T-helper 1 cell treated with Interleukin-12 subunit alpha and Interleukin-12 subunit beta and Interleukin-4 antibody, amounts not matched to agents 30 μg/mL and 1 μg/mL, for 36 hours (primary cell): Measurements from ENCODE around the gene VSTM1.

Experiments used
- H3K27ac Mint-ChIP-seq: one replicate; pipeline ENCODE4 v1.8.0; 2021; ENCODE audit warnings: mild to moderate bottlenecking, mixed read lengths
- H3K27me3 Mint-ChIP-seq: one replicate; pipeline ENCODE4 v1.8.0; 2021; ENCODE audit warnings: low read depth, mixed read lengths
- H3K36me3 Mint-ChIP-seq: one replicate; pipeline ENCODE4 v1.8.0; 2021; ENCODE audit warnings: low read depth, mixed read lengths
- H3K4me1 Mint-ChIP-seq: one replicate; pipeline ENCODE4 v1.8.0; 2021; ENCODE audit warnings: low read depth, mixed read lengths
- H3K4me3 Mint-ChIP-seq: one replicate; pipeline ENCODE4 v1.8.0; 2021; ENCODE audit warnings: mild to moderate bottlenecking, moderate library complexity, mixed read lengths
- H3K9me3 Mint-ChIP-seq: one replicate; pipeline ENCODE4 v1.8.0; 2021; ENCODE audit warnings: mixed read lengths

The VSTM1 gene

DNA sequence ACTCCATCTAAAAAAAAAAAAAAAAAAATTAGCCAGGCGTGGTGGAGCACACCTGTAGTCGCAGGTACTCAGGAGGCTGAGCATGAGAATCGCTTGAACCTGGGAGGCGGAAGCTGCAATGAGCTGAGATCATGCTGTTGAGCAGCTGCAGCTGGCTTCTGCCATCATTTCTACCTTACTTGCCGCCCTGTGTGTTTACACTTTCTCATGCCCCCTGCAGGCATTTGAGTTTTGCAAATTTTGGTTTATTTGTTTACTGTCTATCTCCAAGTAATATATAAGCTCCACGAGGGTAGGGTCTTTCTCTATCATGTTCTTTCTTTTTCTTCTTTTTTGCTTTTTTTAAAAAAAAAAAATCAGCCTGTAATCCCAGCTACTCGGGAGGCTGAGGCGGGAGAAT lies 54.3 kb downstream of the VSTM1 start:
- no peak overlapping the region for H3K4me3 Mint-ChIP-seq
- peaks cover 3% of the 10 kb centered on the region for H3K27me3 Mint-ChIP-seq
- H3K4me1 Mint-ChIP-seq, result peaks cover 6% of the 10 kb centered on the region
- no peak overlapping the region for H3K27ac Mint-ChIP-seq
- no peaks in the 10 kb centered on the region for H3K9me3 Mint-ChIP-seq
- no peaks in the 10 kb centered on the region for H3K36me3 Mint-ChIP-seq

DNA sequence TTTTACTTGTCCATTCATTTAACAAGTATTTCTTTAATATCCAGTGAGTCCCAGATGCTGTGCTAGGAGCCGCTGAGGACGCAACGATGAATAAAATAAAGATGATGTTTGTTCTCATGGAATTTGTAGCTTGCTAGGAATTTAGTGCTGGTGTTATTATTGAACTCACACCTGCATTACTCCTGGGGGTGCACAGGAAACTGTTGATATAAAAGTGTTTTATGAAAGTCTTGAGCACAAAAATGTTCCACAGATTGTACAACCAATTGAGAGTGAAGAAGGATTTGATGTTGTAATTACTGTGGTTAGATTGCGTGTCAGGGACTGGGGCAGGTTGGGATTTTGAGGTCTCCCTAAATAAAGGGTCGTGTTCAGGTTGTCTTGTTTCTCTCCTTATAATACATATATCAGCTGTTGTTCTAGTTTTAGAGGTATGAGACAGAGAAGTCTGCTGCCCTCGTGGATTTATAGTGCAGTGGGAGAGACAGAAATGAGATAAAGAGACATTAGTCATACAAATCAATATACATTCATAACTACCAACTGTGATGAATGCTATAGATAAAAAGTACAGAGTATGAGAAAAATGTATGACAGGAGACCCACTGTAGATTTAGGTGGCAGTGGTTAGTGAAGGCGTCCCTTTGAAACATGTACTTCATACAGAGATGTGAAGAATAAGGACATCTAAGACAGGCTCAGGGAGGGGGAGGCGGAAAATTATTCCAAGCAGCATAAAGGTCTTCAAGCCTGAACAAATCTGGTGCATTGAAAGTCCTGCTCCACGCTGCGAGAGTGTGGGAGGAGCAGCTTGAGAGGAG lies 61.0 kb downstream of the VSTM1 start:
- H3K27me3 Mint-ChIP-seq, result peaks cover 6% of the 10 kb centered on the region
- no peaks in the 10 kb centered on the region for H3K36me3 Mint-ChIP-seq
- H3K4me3 Mint-ChIP-seq, result no peak overlapping the region
- H3K27ac Mint-ChIP-seq, result no peak overlapping the region
- H3K9me3 Mint-ChIP-seq, result no peaks in the 10 kb centered on the region
- no peaks in the 10 kb centered on the region for H3K4me1 Mint-ChIP-seq

DNA sequence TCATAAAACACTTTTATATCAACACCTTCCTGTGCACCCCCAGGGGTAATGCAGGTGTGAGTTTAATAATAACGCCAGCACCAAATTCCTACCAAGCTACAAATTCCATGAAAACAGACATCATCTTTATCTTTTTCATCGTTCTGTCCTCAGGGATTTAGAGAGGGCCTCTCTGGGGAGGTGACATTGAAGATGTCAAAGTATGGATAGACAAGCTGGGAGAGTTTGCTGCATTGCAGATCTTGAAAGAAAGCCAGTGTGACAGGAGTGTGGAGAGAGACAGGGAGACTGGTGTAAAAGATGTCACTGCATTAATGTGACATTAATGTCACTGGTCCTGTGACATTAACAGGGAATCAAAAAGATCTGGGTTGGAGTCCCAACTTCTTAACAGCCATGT lies 62.2 kb downstream of the VSTM1 start:
- H3K4me3 Mint-ChIP-seq, result no peak overlapping the region
- H3K4me1 Mint-ChIP-seq, result no peaks in the 10 kb centered on the region
- H3K36me3 Mint-ChIP-seq, result no peaks in the 10 kb centered on the region
- H3K27ac Mint-ChIP-seq, result no peak overlapping the region
- peaks cover 6% of the 10 kb centered on the region for H3K27me3 Mint-ChIP-seq
- H3K9me3 Mint-ChIP-seq, result no peaks in the 10 kb centered on the region

DNA sequence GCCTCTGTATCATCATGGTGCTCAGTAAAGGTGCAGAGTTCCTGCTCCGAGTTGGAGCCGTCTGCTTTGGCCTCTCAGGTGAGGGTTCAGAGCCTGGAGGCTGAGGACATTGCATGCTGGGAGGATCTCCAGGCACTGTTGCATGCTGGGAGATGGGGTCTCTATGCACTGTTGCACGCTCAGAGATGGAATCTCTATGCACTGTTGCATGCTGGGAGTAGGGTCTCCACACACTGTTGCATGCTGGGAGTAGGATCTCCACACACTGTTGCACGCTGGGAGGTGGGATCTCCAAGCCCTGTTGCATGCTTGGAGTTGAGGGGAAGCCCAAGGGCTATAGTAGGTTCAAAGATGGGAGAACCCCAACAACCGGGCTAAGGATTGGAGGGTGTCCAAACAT lies 64.0 kb downstream of the VSTM1 start:
- Mint-ChIP-seq H3K9me3 (no peaks in the 10 kb centered on the region), H3K4me3 (no peak overlapping the region), H3K27ac (no peak overlapping the region), H3K4me1 (no peaks in the 10 kb centered on the region), H3K27me3 (peaks cover 18% of the 10 kb centered on the region), H3K36me3 (no peaks in the 10 kb centered on the region)

DNA sequence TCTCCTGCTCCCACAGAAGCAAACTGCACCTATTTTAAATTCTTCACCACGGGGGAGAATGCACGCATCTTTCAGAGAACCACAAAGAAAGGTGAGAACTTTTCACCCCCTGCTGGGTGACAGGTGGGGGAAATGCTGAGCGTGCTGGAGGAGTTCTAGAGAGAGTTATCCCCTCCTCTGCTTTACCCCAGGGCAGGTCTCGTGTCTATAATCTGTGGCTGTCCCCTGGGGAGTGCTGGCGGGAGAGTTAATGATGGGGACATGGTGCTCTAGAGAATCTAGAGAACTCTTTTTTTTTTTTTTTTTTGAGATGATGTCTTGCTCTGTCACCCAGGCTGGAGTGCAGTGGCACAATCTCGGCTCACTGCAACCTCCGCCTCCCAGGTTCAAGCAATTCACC lies 65.5 kb downstream of the VSTM1 start:
- Mint-ChIP-seq H3K36me3 (no peaks in the 10 kb centered on the region), H3K27me3 (peaks cover 32% of the 10 kb centered on the region)

DNA sequence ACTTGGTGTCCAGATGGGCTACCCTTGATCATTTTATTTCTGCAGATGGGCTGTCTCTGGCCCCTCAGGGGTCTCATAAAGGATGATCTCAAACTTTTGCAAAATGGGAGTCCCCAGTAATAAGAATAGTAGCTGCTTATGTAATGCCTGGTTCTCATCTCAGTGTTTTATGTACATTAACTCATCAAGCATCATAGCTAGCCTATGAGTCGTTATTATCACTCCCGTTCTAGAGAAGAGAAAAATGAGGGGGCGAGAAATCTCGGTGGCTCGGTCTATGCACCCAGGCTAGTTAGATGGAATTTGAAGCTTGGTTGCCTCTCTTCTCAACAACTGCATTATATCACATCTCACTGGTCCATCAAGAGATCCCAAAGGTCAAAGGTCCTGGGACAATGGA lies 68.9 kb downstream of the VSTM1 start:
- Mint-ChIP-seq H3K4me1 (no peaks in the 10 kb centered on the region), H3K27ac (no peak overlapping the region), H3K4me3 (no peak overlapping the region), H3K36me3 (no peaks in the 10 kb centered on the region), H3K27me3 (peaks cover 35% of the 10 kb centered on the region), H3K9me3 (no peaks in the 10 kb centered on the region)

More for the DNA sequence above, 65.5 kb downstream of the VSTM1 start:
- Mint-ChIP-seq H3K4me1 (no peaks in the 10 kb centered on the region), H3K4me3 (no peak overlapping the region), H3K27ac (no peak overlapping the region), H3K9me3 (no peaks in the 10 kb centered on the region)

DNA sequence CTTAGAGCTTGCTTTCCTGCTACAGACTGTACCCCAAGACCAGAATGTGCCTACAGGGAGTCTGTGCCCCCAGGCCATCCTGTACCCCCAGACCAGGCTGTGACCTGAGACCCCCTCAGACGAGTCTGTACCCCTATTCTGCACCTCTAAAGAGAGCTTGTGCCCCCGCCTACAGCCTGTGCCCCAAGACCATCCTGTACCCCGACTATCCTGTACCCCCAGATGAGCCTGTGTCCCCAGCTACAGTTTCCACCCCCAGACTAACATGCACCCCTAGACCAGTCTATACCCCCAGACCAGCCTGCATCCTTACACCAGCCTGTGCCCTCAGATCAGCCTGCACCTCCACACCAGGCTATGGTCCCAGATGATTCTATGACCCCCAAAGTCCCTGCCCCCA lies 70.2 kb downstream of the VSTM1 start:
- no peaks in the 10 kb centered on the region for H3K4me1 Mint-ChIP-seq
- H3K27ac Mint-ChIP-seq, result no peak overlapping the region
- no peak overlapping the region for H3K4me3 Mint-ChIP-seq
- H3K27me3 Mint-ChIP-seq, result peaks cover 35% of the 10 kb centered on the region
- no peaks in the 10 kb centered on the region for H3K36me3 Mint-ChIP-seq
- no peaks in the 10 kb centered on the region for H3K9me3 Mint-ChIP-seq

DNA sequence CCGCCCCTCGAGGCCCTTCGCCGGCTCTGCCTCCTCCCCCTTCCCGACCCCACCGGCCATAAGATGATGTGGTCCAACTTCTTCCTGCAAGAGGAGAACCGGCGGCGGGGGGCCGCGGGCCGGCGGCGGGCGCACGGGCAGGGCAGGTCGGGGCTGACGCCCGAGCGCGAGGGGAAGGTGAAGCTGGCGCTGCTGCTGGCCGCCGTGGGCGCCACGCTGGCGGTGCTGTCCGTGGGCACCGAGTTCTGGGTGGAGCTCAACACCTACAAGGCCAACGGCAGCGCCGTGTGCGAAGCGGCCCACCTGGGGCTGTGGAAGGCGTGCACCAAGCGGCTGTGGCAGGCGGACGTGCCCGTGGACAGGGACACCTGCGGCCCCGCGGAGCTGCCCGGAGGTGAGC lies 70.9 kb downstream of the VSTM1 start:
- peaks cover 35% of the 10 kb centered on the region for H3K27me3 Mint-ChIP-seq
- no peaks in the 10 kb centered on the region for H3K36me3 Mint-ChIP-seq
- H3K4me1 Mint-ChIP-seq, result no peaks in the 10 kb centered on the region
- H3K27ac Mint-ChIP-seq, result no peak overlapping the region
- H3K9me3 Mint-ChIP-seq, result no peaks in the 10 kb centered on the region
- no peak overlapping the region for H3K4me3 Mint-ChIP-seq

DNA sequence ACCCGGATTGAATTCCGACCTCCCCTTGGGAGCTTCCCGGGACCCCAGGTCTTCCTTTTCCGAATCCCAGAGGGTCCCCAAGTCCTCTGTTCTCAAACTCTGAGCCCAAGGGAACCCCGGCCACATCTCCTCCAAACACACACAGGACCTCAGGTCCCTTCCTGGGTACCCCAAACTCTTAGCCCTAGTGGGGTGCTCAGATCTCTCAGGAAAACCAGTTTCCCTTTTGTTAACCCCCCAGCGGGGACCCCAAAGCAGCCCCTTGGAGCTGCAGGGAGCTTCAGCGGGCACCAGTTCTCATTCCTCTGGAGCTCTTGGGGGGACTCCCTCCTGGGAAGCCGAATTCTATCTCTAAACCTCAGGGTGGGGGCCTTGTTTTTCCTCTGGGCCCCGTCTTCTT lies 71.5 kb downstream of the VSTM1 start:
- H3K9me3 Mint-ChIP-seq, result no peaks in the 10 kb centered on the region
- no peaks in the 10 kb centered on the region for H3K36me3 Mint-ChIP-seq
- H3K4me3 Mint-ChIP-seq, result no peak overlapping the region
- H3K27ac Mint-ChIP-seq, result no peak overlapping the region
- no peaks in the 10 kb centered on the region for H3K4me1 Mint-ChIP-seq
- H3K27me3 Mint-ChIP-seq, result peaks cover 35% of the 10 kb centered on the region

DNA sequence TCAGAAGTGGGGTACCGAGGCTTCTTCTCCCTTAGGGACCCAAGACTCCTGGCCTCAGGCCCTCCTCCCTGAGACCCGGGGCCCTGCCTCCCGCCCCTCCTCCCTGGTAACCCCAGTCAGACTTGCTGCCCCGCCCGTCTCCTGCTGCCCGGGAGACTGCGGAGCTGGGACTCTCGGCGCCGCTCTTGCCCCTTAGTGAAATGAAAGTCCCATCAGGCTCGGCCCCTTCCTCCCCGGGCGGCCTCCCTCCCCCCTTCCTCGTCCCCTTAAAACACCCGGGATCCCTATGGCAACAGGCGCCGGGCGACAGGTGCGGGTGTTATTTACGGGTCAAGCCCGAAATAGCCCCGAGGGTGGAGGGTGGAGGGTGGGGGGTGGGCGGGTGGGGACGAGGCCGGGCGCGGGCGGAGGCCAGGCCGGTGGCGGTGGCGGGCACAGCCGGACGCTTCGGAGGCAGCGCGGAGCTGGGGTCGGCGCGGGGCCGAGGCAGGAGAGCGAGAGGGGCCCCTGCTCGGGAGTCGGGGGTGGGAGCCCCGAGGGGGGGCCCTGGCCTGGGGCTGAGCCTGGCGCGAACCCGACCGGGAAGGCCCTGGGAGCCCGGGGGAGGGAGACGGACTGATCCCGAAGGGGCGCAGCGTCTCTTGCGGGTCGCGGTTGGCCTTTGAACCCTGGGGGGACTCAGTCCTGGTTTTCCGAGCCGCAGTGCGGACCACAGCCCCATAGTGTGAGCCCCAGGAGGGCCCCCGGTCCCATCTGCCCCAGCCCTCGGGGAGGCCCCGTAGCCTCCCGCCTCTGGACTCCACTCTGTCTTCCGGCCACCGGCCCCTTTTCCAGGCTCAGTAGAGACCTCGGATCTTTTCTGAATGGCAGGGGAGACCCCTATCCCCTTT lies 72.2 kb downstream of the VSTM1 start, which contains the start of gene CACNG6:
TSS of gene CACNG6 (plus strand) at position 414 of the 890 bp plus-strand sequence. CDS start 1,241 bp downstream, outside the sequence.
- Mint-ChIP-seq H3K27ac (no peak within 1 kb of the TSS), H3K36me3 (no peaks in the 10 kb centered on the region), H3K4me3 (no peak within 1 kb of the TSS), H3K4me1 (no peaks in the 10 kb centered on the region), H3K27me3 (peaks cover 35% of the 10 kb centered on the region), H3K9me3 (no peaks in the 10 kb centered on the region)
